SK-N-SH (cell line): ENCODE measurements around the gene CDKAL1. TPM values are rescaled to one million over a fixed set of nuclear protein-coding genes. Genes with fewer than 3 reads are reported as not detected.

Source experiments
- CTCF ChIA-PET: fragments of 300-600, 350-600 bp; formaldehyde crosslinking; extraction: SDS; loops from one replicate; lab custom pipeline; 2021; lab: Yijun Ruan, JAX
- POLR2A ChIA-PET: fragments of 350-600 bp; sonication (Branson Sonifier 250); formaldehyde crosslinking; extraction: SDS; loops from one replicate; lab custom pipeline; 2020; ENCODE audit warnings: antibody characterized with exemption, inconsistent platforms; lab: Yijun Ruan, JAX
- DNase-seq: peaks from one replicate; pipeline ENCODE4 v3.0.0; 2012
- H2AFZ ChIP-seq: fragments of 200-600 bp; sonication (generic); 2 replicates; pipeline ENCODE4 v1.8.1; 2016; ENCODE audit warnings: antibody characterized with exemption, mild to moderate bottlenecking, low read depth
- H3F3A ChIP-seq: fragments of 200-600 bp; sonication (generic); replicated peaks from 2 replicates; pipeline ENCODE3; 2016; ENCODE audit warnings: antibody characterized with exemption, mild to moderate bottlenecking; ENCODE audit not compliant: insufficient read depth
- H3K27ac ChIP-seq, 2 experiments: fragments of 200-500 bp in 1 of 2; fragments of 200-600 bp in 1 of 2; sonication (Bioruptor generic) in 1 of 2; sonication (generic), shearing (Covaris generic) in 1 of 2; 2 replicates each; pipeline versions ENCODE4 v1.5.1 to v1.6.1; 2014 to 2016; ENCODE audit warnings: low read depth in 2 of 2, inconsistent platforms in 1 of 2, low read length in 1 of 2, mild to moderate bottlenecking in 1 of 2, mixed read lengths in 1 of 2
- H3K27me3 ChIP-seq: fragments of 200-600 bp; sonication (generic), shearing (Covaris generic); 2 replicates; pipeline ENCODE4 v1.6.1; 2016; ENCODE audit warnings: mixed run types; ENCODE audit not compliant: insufficient read depth
- H3K36me3 ChIP-seq, 2 experiments: fragments of 200-500 bp in 1 of 2; fragments of 200-600 bp in 1 of 2; sonication (Bioruptor generic) in 1 of 2; sonication (generic) in 1 of 2; replicated peaks in 1 of 2; 2 replicates each; pipeline versions ENCODE3 to v1.5.1; 2014 to 2016; ENCODE audit warnings: low read length in 1 of 2, mild to moderate bottlenecking in 1 of 2; ENCODE audit not compliant: insufficient read depth in 2 of 2, control insufficient read depth in 1 of 2
- H3K4me1 ChIP-seq, 2 experiments: fragments of 200-500 bp in 1 of 2; fragments of 200-600 bp in 1 of 2; sonication (Bioruptor generic) in 1 of 2; sonication (generic), shearing (Covaris generic) in 1 of 2; 2 replicates each; pipeline versions ENCODE4 v1.5.1 to v1.6.1; 2014 to 2016; ENCODE audit warnings: low read depth in 1 of 2, low read length in 1 of 2, mixed run types in 1 of 2; ENCODE audit not compliant: insufficient read depth in 2 of 2, control insufficient read depth in 1 of 2
- H3K4me2 ChIP-seq: fragments of 200-600 bp; sonication (generic), shearing (Covaris generic); 2 replicates; pipeline ENCODE4 v1.6.1; 2017; ENCODE audit warnings: mixed run types
- H3K4me3 ChIP-seq, 2 experiments: fragments of 200-500 bp in 1 of 2; fragments of 200-600 bp in 1 of 2; sonication (Bioruptor generic) in 1 of 2; sonication (generic), shearing (Covaris generic) in 1 of 2; 2 replicates each; pipeline versions ENCODE4 v1.5.1 to v1.8.1; 2014 to 2016; ENCODE audit warnings: low read depth in 2 of 2, inconsistent platforms in 1 of 2, low read length in 1 of 2, mild to moderate bottlenecking in 1 of 2, mixed read lengths in 1 of 2, moderate library complexity in 1 of 2
- H3K79me2 ChIP-seq: fragments of 200-600 bp; sonication (generic); 2 replicates; pipeline ENCODE4 v1.8.1; 2017; ENCODE audit warnings: mild to moderate bottlenecking; ENCODE audit not compliant: insufficient read depth
- H3K9ac ChIP-seq: fragments of 200-600 bp; sonication (generic); 2 replicates; pipeline ENCODE4 v1.6.1; 2017; ENCODE audit warnings: mixed run types
- H3K9me2 ChIP-seq: fragments of 200-600 bp; sonication (generic); 2 replicates; pipeline ENCODE4 v1.6.1; 2017; ENCODE audit warnings: mixed run types
- H3K9me3 ChIP-seq: fragments of 200-600 bp; sonication (generic); 2 replicates; pipeline ENCODE4 v1.6.1; 2017; ENCODE audit warnings: mixed run types, mild to moderate bottlenecking, moderate library complexity
- H4K20me1 ChIP-seq: fragments of 200-600 bp; sonication (generic); 2 replicates; pipeline ENCODE4 v1.6.1; 2017; ENCODE audit warnings: mild to moderate bottlenecking, mixed run types; ENCODE audit not compliant: insufficient read depth
- CHD2 ChIP-seq: fragments of 150-350 bp; IDR thresholded peaks from 2 replicates; pipeline ENCODE4 v1.6.1; 2018; ENCODE audit warnings: low read length; ENCODE audit not compliant: partially characterized antibody
- EP300 ChIP-seq, 2 experiments: IDR thresholded peaks; 2 replicates each; pipeline versions ENCODE4 v1.4.0 to v1.6.1; 2012; ENCODE audit warnings: borderline replicate concordance in 1 of 2, low read depth in 1 of 2, low read length in 1 of 2
- FOSL2 ChIP-seq: IDR thresholded peaks from 2 replicates; pipeline ENCODE4 v1.4.0; 2012; ENCODE audit warnings: low read depth, mild to moderate bottlenecking, moderate library complexity, borderline replicate concordance
- GATA2 ChIP-seq: sonication (generic); formaldehyde crosslinking; IDR thresholded peaks from 2 replicates; pipeline ENCODE4 v1.5.0; 2020; ENCODE audit warnings: mild to moderate bottlenecking, missing genetic modification reagents
- JUND ChIP-seq: IDR thresholded peaks from 2 replicates; pipeline ENCODE4 v1.4.0; 2012
- MAX ChIP-seq: IDR thresholded peaks from 2 replicates; pipeline ENCODE4 v1.4.0; 2012; ENCODE audit warnings: low read depth
- MXI1 ChIP-seq: IDR thresholded peaks from 2 replicates; pipeline ENCODE4 v1.6.1; 2012; ENCODE audit warnings: mild to moderate bottlenecking, low read depth, low read length, improper control_type of control experiment
- NRF1 ChIP-seq: IDR thresholded peaks from 2 replicates; pipeline ENCODE4 v1.6.1; 2012; ENCODE audit warnings: low read depth, mild to moderate bottlenecking, low read length
- SIN3A ChIP-seq: IDR thresholded peaks from 2 replicates; pipeline ENCODE4 v1.6.1; 2012; ENCODE audit warnings: low read depth, mild to moderate bottlenecking, low read length, moderate library complexity, borderline replicate concordance
- TCF12 ChIP-seq: IDR thresholded peaks from 2 replicates; pipeline ENCODE4 v1.4.0; 2012
- WGBS: methylation state at CpG from one replicate; pipeline ENCODE4 v1.1.6; 2017; ENCODE audit warnings: low lambda C conversion rate; 5-methylcytosine and 5-hydroxymethylcytosine counted together
- polyA plus RNA-seq, 3 experiments: library from polyadenylated mRNA; depleted of rRNA; stranded (reverse); fragments of >200 nt; gene quantifications; 2 replicates each; pipeline ENCODE4 v1.2.3, GENCODE V29; 2012
- TF ChIP-seq, protein P1 (sequence below): IDR thresholded peaks from 2 replicates; pipeline ENCODE4 v1.4.0; 2012; ENCODE audit warnings: low read depth, borderline replicate concordance
- TF ChIP-seq, protein P2 (sequence below): fragments of 150-350 bp; IDR thresholded peaks from 2 replicates; pipeline ENCODE4 v1.6.1; 2016; ENCODE audit warnings: mild to moderate bottlenecking, low read depth, low read length
- TF ChIP-seq, protein P3 (sequence below): IDR thresholded peaks from 2 replicates; pipeline ENCODE4 v1.6.1; 2012; ENCODE audit warnings: mild to moderate bottlenecking, low read depth, low read length, moderate library complexity
- TF ChIP-seq, protein P4 (sequence below): IDR thresholded peaks from 2 replicates; pipeline ENCODE4; 2012

The CDKAL1 gene
- polyA plus RNA-seq, 1 of the 3 experiments (the other 2 are of a cell fraction): 2.6 TPM

DNA sequence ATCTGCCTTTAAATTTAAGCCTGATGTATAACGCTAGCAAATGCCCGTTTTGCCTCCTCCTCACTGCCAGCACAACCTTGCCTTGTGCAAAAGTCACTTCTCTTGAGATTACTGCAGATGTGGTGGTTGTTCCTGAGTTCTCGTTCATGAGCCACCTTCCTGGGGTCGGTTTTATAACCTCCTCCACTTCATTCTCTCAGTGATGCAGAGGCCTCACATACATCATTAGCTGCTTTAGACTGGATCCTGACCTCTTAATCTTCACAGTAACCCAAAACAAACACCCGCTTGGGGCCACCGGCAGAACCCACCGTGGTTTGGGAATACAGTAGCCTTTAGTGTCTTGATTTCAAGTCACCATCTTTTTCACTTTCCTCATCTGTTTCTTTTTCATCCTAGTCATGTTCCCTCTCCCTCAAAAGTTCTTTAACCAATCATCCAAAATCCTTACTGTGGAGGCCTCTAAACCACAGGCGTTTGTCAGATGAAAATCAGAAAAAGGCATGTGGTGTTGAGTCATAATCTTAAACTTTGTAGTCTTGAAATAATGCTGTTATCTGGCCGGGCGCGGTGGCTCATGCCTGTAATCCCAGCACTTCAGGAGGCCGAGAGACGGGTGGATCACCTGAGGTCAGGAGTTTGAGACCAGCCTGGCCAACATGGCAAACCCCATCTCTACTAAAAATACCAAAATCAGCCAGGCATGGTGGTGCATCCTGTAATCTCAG is 629.0 kb downstream of the CDKAL1 start (continued):
- TF ChIP-seq, protein P1, sequence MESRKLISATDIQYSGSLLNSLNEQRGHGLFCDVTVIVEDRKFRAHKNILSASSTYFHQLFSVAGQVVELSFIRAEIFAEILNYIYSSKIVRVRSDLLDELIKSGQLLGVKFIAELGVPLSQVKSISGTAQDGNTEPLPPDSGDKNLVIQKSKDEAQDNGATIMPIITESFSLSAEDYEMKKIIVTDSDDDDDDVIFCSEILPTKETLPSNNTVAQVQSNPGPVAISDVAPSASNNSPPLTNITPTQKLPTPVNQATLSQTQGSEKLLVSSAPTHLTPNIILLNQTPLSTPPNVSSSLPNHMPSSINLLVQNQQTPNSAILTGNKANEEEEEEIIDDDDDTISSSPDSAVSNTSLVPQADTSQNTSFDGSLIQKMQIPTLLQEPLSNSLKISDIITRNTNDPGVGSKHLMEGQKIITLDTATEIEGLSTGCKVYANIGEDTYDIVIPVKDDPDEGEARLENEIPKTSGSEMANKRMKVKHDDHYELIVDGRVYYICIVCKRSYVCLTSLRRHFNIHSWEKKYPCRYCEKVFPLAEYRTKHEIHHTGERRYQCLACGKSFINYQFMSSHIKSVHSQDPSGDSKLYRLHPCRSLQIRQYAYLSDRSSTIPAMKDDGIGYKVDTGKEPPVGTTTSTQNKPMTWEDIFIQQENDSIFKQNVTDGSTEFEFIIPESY: no peak
- TF ChIP-seq, protein P2, sequence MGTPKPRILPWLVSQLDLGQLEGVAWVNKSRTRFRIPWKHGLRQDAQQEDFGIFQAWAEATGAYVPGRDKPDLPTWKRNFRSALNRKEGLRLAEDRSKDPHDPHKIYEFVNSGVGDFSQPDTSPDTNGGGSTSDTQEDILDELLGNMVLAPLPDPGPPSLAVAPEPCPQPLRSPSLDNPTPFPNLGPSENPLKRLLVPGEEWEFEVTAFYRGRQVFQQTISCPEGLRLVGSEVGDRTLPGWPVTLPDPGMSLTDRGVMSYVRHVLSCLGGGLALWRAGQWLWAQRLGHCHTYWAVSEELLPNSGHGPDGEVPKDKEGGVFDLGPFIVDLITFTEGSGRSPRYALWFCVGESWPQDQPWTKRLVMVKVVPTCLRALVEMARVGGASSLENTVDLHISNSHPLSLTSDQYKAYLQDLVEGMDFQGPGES: no peak
- TF ChIP-seq, protein P3, sequence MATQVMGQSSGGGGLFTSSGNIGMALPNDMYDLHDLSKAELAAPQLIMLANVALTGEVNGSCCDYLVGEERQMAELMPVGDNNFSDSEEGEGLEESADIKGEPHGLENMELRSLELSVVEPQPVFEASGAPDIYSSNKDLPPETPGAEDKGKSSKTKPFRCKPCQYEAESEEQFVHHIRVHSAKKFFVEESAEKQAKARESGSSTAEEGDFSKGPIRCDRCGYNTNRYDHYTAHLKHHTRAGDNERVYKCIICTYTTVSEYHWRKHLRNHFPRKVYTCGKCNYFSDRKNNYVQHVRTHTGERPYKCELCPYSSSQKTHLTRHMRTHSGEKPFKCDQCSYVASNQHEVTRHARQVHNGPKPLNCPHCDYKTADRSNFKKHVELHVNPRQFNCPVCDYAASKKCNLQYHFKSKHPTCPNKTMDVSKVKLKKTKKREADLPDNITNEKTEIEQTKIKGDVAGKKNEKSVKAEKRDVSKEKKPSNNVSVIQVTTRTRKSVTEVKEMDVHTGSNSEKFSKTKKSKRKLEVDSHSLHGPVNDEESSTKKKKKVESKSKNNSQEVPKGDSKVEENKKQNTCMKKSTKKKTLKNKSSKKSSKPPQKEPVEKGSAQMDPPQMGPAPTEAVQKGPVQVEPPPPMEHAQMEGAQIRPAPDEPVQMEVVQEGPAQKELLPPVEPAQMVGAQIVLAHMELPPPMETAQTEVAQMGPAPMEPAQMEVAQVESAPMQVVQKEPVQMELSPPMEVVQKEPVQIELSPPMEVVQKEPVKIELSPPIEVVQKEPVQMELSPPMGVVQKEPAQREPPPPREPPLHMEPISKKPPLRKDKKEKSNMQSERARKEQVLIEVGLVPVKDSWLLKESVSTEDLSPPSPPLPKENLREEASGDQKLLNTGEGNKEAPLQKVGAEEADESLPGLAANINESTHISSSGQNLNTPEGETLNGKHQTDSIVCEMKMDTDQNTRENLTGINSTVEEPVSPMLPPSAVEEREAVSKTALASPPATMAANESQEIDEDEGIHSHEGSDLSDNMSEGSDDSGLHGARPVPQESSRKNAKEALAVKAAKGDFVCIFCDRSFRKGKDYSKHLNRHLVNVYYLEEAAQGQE: no peak
- TF ChIP-seq GATA2 (CRISPR knock-in tag) (no peak), NRF1 (no peak), CHD2 (no peak), JUND (peak; percentile 39; the same call in 1 of the 2 replicates), MXI1 (no peak), MAX (no peak), EP300 (IDR thresholded peaks at IDR 0.05; ENCODE audit: borderline replicate concordance in 1 of 2, low read depth in 1 of 2, low read length in 1 of 2) (no peak)

DNA sequence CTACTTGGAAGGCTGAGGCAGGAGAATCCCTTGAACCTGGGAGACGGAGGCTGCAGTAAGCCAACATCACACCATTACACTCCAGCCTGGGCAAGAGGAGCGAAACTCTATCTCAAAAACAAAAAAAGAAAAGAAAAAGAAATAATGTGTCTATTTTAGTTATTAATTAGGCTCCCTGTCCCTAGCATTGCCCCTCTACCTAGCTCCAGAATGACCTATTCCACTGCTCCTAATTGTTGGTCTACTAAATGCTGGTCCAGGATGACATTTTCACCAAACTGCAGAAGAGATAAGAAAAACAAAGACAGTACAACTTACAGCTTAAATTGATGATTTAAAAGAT is 629.6 kb downstream of the CDKAL1 start:
- Histone ChIP-seq H3K4me3 (no peak overlapping the region), H3K36me3 (no peaks in the 10 kb centered on the region), H3K4me1 (peaks cover 0 to 9% of the 10 kb centered on the region in 2 experiments; a peak in 2 of 4 replicates), H3K9ac (no peak overlapping the region), H3K9me2 (no peaks in the 10 kb centered on the region), H2AFZ (no peak overlapping the region), H3K79me2 (no peaks in the 10 kb centered on the region), H3K4me2 (no peak overlapping the region), H3F3A (no peaks in the 10 kb centered on the region), H4K20me1 (no peaks in the 10 kb centered on the region), H3K27me3 (no peaks in the 10 kb centered on the region), H3K27ac (no peak overlapping the region), H3K9me3 (no peaks in the 10 kb centered on the region)
- no peak for DNase-seq
- 100% methylated on average over 2 of the region's 2 CpGs for WGBS
- ChIA-PET POLR2A (no interaction called here), CTCF (no interaction called here)
- TF ChIP-seq MXI1 (no peak), GATA2 (CRISPR knock-in tag) (no peak), FOSL2 (no peak), SIN3A (no peak), TCF12 (no peak)
- TF ChIP-seq, protein P2: no peak
- TF ChIP-seq, protein P4, sequence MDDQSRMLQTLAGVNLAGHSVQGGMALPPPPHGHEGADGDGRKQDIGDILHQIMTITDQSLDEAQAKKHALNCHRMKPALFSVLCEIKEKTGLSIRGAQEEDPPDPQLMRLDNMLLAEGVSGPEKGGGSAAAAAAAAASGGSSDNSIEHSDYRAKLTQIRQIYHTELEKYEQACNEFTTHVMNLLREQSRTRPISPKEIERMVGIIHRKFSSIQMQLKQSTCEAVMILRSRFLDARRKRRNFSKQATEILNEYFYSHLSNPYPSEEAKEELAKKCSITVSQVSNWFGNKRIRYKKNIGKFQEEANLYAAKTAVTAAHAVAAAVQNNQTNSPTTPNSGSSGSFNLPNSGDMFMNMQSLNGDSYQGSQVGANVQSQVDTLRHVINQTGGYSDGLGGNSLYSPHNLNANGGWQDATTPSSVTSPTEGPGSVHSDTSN: no peak
